GM12892 (cell line): ENCODE data around the gene SMIM17.

Experiments used
- POLR2A ChIP-seq: IDR thresholded peaks from 2 replicates; pipeline ENCODE4 v1.6.1; 2011; ENCODE audit warnings: low read depth, low read length, control low read depth
- TAF1 ChIP-seq: IDR thresholded peaks from 2 replicates; pipeline ENCODE4 v1.6.1; 2011; ENCODE audit warnings: low read depth, mild to moderate bottlenecking, control low read depth, low read length, borderline replicate concordance

- TF ChIP-seq TAF1 = no peak
- no peak for TF ChIP-seq POLR2A
Measured at GRCh38 chr19:56625708-56626107, 17.3 kb upstream of the SMIM17 start.
